IPS DF 6.9 (cell line): ENCODE data around the gene PRKG2.

Source experiments
- DNase-seq: peaks from one replicate; pipeline ENCODE4 v3.0.0-alpha.2; 2013; ENCODE audit warnings: low read depth, low spot score
- H3K27ac ChIP-seq: one replicate; pipeline ENCODE4 v1.5.1; 2013; ENCODE audit warnings: low read length, control low read depth
- H3K27me3 ChIP-seq: 2 replicates; pipeline ENCODE4 v1.6.1; 2013; ENCODE audit warnings: mild to moderate bottlenecking, low read length; ENCODE audit not compliant: control insufficient read depth, insufficient read depth
- H3K36me3 ChIP-seq: 2 replicates; pipeline ENCODE4 v1.6.1; 2013; ENCODE audit warnings: low read length; ENCODE audit not compliant: control insufficient read depth, insufficient read depth
- H3K4me1 ChIP-seq: 2 replicates; pipeline ENCODE4 v1.6.1; 2013; ENCODE audit warnings: low read length; ENCODE audit not compliant: control insufficient read depth, insufficient read depth
- H3K4me3 ChIP-seq: 2 replicates; pipeline ENCODE4 v1.5.1; 2013; ENCODE audit warnings: mild to moderate bottlenecking, low read length
- H3K9me3 ChIP-seq: 2 replicates; pipeline ENCODE4 v1.6.1; 2013; ENCODE audit warnings: low read length, inconsistent platforms; ENCODE audit not compliant: control insufficient read depth, insufficient read depth
- WGBS: extraction: QIAGEN DNeasy Blood & Tissue Kit; methylation state at CpG from one replicate; pipeline ENCODE4 v1.1.7; 2013; ENCODE audit warnings: mixed read lengths, missing lambda C conversion rate; ENCODE audit not compliant: insufficient read length, insufficient coverage; 5-methylcytosine and 5-hydroxymethylcytosine counted together

Gene PRKG2

GRCh38 chr4:81102107-81102506 lies 112.9 kb downstream of the PRKG2 start:
- no peak overlapping the region for H3K27ac ChIP-seq
- H3K36me3 ChIP-seq = no peaks in the 10 kb centered on the region
- H3K4me3 ChIP-seq = no peak overlapping the region
- H3K9me3 ChIP-seq = no peaks in the 10 kb centered on the region
- H3K4me1 ChIP-seq = no peaks in the 10 kb centered on the region
- H3K27me3 ChIP-seq = no peaks in the 10 kb centered on the region
- DNase-seq = no peak

- no peak overlapping the region for H3K4me3 ChIP-seq
- no peaks in the 10 kb centered on the region for H3K9me3 ChIP-seq
- H3K27ac ChIP-seq = no peak overlapping the region
- no peaks in the 10 kb centered on the region for H3K4me1 ChIP-seq
- no peaks in the 10 kb centered on the region for H3K27me3 ChIP-seq
- no peaks in the 10 kb centered on the region for H3K36me3 ChIP-seq
- no peak for DNase-seq
- no CpG with 5 or more reads among the region's 1 CpG for WGBS
These were observed 118.5 kb downstream of the PRKG2 start for GRCh38 chr4:81096566-81096965.

- Histone ChIP-seq H3K4me3 (no peak overlapping the region), H3K9me3 (no peaks in the 10 kb centered on the region), H3K4me1 (no peaks in the 10 kb centered on the region), H3K36me3 (no peaks in the 10 kb centered on the region), H3K27me3 (no peaks in the 10 kb centered on the region), H3K27ac (no peak overlapping the region)
- WGBS = 100% methylated on average over 1 of the region's 2 CpGs
- DNase-seq = no peak
These were observed 119.6 kb downstream of the PRKG2 start for GRCh38 chr4:81095389-81095788.

DNA sequence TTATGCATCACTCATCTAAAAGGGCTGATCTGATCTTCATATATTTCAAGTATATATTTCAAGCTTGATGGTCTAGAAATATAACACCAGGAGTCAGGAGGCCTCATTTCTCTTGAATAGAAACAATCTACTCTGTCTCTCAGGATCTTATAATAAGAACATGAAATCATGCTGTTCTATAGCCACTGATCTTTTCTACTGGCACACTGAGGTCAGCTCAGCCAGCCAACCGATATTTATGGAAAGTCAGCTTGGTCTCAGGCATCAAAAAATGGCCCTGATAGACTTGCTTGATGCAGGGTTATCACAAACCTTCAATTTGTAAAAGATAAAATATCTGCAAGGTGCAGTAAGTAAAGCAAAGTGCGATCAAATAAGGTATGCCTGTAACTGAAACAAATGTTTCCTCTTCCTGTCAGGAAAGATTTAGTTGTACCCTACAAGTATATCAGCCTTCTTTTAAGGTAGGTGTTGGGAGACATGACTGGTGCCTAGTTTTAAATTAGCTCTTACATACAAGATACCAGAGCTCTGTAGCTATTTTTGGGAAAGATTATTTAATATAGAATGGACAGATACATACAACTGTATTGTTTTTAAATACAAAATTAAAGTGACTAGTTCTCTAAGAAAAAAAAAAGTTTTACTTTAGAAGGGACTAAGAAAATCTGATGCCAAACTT lies 121.2 kb downstream of the PRKG2 start:
- no peak overlapping the region for H3K27ac ChIP-seq
- WGBS = no CpG with 5 or more reads among the region's 2 CpGs
- DNase-seq = no peak
- H3K27me3 ChIP-seq = no peaks in the 10 kb centered on the region
- H3K9me3 ChIP-seq = no peaks in the 10 kb centered on the region
- H3K4me3 ChIP-seq = no peak overlapping the region
- H3K4me1 ChIP-seq = no peaks in the 10 kb centered on the region
- no peaks in the 10 kb centered on the region for H3K36me3 ChIP-seq

- H3K9me3 ChIP-seq = no peaks in the 10 kb centered on the region
- H3K36me3 ChIP-seq = no peaks in the 10 kb centered on the region
- H3K27me3 ChIP-seq = no peaks in the 10 kb centered on the region
- H3K4me3 ChIP-seq = no peak overlapping the region
- no CpG with 5 or more reads among the region's 3 CpGs for WGBS
- DNase-seq = no peak
- no peak overlapping the region for H3K27ac ChIP-seq
- no peaks in the 10 kb centered on the region for H3K4me1 ChIP-seq
These were observed 129.0 kb downstream of the PRKG2 start for GRCh38 chr4:81085979-81086378.

DNA sequence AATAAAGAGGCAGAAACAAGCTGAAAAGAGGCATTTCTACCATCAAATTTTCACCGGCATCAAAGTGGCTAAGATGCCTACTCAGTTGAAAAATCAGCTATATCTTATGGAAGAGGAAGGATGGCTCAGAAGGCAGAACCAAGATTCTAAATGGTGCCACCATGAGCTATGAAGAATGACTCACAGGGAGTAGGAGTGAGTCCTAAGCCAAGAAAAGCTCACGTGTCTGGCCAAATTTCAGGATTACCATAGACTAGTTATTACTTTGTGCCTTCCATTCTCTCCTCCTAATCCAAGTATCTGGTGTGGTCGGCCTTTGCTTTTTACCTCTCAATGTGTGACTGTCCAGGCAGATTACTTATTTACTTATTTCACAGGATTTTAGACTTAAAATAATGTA lies 129.7 kb downstream of the PRKG2 start:
- WGBS = no CpG with 5 or more reads among the region's 3 CpGs
- H3K4me3 ChIP-seq = no peak overlapping the region
- no peak overlapping the region for H3K27ac ChIP-seq
- no peaks in the 10 kb centered on the region for H3K4me1 ChIP-seq
- no peaks in the 10 kb centered on the region for H3K9me3 ChIP-seq
- DNase-seq = no peak
- no peaks in the 10 kb centered on the region for H3K36me3 ChIP-seq
- no peaks in the 10 kb centered on the region for H3K27me3 ChIP-seq

DNA sequence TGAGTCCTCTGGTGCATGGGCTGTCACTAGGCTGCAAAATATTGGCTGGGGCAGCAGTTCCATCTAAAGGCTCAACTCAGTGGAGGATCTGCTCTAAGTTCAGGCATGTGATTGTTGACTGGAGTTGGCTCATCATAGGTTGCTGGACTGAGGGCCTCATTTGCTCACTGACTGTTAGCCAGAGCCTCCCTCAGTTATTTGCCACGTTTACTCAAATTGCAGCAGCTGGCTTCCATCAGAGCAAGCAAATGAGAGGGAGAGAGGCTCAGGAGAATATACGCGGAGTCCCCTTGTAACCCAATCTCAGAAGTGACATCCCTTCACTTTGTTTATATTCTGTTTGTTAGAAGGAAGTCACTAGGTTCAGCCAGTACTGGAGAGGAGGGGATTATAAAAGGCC lies 130.4 kb downstream of the PRKG2 start:
- H3K27me3 ChIP-seq = no peaks in the 10 kb centered on the region
- no peaks in the 10 kb centered on the region for H3K4me1 ChIP-seq
- H3K27ac ChIP-seq = no peak overlapping the region
- no peak for DNase-seq
- no peak overlapping the region for H3K4me3 ChIP-seq
- no peaks in the 10 kb centered on the region for H3K9me3 ChIP-seq
- H3K36me3 ChIP-seq = no peaks in the 10 kb centered on the region
- no CpG with 5 or more reads among the region's 3 CpGs for whole genome bisulfite sequencing

DNA sequence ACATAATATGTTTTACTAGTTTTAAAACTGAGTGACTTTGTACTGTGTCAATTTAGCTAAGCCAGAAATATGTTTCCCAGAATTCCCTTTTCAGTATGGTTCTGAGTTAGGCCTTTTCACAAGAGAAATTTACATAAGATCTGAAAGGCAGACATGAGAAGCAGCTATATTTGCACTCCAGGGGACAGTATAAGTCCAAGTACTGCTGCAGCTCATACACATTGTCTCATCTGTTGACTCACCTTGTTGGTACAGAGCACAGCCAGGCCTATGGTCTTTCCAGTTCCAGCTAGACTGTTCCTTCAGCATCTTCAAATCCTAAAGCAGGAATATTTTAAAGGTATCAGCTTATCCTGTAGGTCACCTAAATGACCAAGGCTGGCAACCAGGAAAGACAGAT lies 131.0 kb downstream of the PRKG2 start:
- H3K27me3 ChIP-seq = no peaks in the 10 kb centered on the region
- H3K4me1 ChIP-seq = no peaks in the 10 kb centered on the region
- H3K36me3 ChIP-seq = no peaks in the 10 kb centered on the region
- H3K9me3 ChIP-seq = no peaks in the 10 kb centered on the region
- no peak overlapping the region for H3K4me3 ChIP-seq
- H3K27ac ChIP-seq = no peak overlapping the region
- no peak for DNase-seq

- H3K4me3 ChIP-seq = no peak overlapping the region
- DNase-seq = no peak
- H3K27me3 ChIP-seq = no peaks in the 10 kb centered on the region
- WGBS = no CpG with 5 or more reads among the region's 5 CpGs
- H3K27ac ChIP-seq = no peak overlapping the region
- no peaks in the 10 kb centered on the region for H3K9me3 ChIP-seq
- no peaks in the 10 kb centered on the region for H3K4me1 ChIP-seq
- no peaks in the 10 kb centered on the region for H3K36me3 ChIP-seq
These were observed 133.9 kb downstream of the PRKG2 start for GRCh38 chr4:81081156-81081555.

DNA sequence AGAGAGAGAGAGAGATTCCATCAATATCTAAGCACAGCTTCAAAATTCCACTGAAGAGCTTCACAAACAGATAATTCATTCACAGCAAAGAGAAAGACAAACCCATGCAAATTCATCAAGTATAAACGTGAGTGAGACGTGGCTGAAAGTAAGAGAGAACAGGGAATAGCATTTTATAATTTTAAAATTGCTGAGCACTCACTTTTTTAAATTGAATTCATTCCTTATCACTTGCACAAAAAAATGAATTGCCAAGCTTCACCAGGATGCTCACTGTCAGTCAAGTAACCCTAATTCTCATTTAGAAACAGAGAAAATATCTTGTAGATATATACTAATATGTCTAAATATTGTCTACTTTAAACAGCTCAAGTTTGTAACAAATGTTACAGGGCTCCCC lies 144.0 kb downstream of the PRKG2 start:
- no peaks in the 10 kb centered on the region for H3K4me1 ChIP-seq
- WGBS = no CpG with 5 or more reads among the region's 2 CpGs
- no peaks in the 10 kb centered on the region for H3K36me3 ChIP-seq
- no peaks in the 10 kb centered on the region for H3K27me3 ChIP-seq
- no peaks in the 10 kb centered on the region for H3K9me3 ChIP-seq
- no peak overlapping the region for H3K4me3 ChIP-seq
- no peak overlapping the region for H3K27ac ChIP-seq
- DNase-seq = no peak

DNA sequence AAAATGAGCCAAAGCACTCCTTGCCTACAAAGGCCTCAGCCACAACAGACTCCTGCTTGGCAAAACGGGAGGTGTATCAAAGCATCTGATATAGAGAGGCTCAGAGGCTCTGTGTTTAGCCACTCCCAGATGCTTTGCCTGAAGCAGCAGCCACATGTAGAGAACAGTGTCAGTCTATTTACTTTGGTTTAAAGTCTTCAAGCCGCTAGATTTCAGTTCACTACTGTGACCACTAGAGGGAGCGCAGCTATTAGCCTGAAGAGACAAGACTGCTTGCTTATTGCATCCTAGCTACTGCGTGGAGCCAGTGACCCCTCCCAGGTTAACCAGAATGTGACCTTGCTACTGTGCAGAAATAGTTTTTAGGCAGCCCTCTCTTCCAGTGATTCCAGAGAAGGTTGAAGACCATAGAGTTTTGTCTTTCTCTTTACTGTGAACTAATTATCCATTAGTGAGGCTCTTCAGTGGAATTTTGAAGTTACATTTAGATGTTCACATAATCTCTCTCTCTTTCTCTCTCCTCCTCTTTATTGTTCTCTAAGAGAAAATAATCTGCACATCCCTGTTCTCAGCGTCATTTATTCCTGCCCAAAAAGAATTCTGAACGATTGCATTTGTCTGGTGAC lies 145.2 kb downstream of the PRKG2 start:
- no CpG with 5 or more reads among the region's 6 CpGs for WGBS
- Histone ChIP-seq H3K4me3 (no peak overlapping the region), H3K27ac (no peak overlapping the region), H3K4me1 (no peaks in the 10 kb centered on the region), H3K9me3 (no peaks in the 10 kb centered on the region), H3K27me3 (no peaks in the 10 kb centered on the region), H3K36me3 (no peaks in the 10 kb centered on the region)
- DNase-seq = peak; percentile 76
